HG03354 (cell line): ENCODE data around the gene DNAH7.

Source experiments
- ATAC-seq: cut with Tn5 transposase; IDR thresholded peaks from one replicate; pipeline ENCODE4 v1.9.1; 2021; ENCODE audit warnings: mild to moderate bottlenecking; ENCODE audit not compliant: unreplicated experiment, poor library complexity, severe bottlenecking

Gene DNAH7

GRCh38 chr2:195756218-195756942 is 312.3 kb downstream of the DNAH7 start:
- no peak for ATAC-seq

GRCh38 chr2:195741191-195741590 is 327.4 kb downstream of the DNAH7 start:
- ATAC-seq: no peak

- ATAC-seq: no peak
Observed at GRCh38 chr2:195737511-195738325, 330.9 kb downstream of the DNAH7 start.

- no peak for ATAC-seq
Observed at GRCh38 chr2:195735347-195735746, 333.3 kb downstream of the DNAH7 start.

- ATAC-seq: no peak
Observed at GRCh38 chr2:195734931-195735330, 333.7 kb downstream of the DNAH7 start.

- no peak for ATAC-seq
Observed at GRCh38 chr2:195734395-195734794, 334.2 kb downstream of the DNAH7 start.

- ATAC-seq: no peak
Observed at GRCh38 chr2:195733831-195734230, 334.8 kb downstream of the DNAH7 start.

- no peak for ATAC-seq
Observed at GRCh38 chr2:195732574-195732973, 336.1 kb downstream of the DNAH7 start.

- ATAC-seq: no peak
Observed at GRCh38 chr2:195730912-195731311, 337.7 kb downstream of the DNAH7 start.

GRCh38 chr2:195727106-195727505 is 341.5 kb downstream of the DNAH7 start:
- ATAC-seq: no peak

- no peak for ATAC-seq
Observed at GRCh38 chr2:195722075-195722474, 346.6 kb downstream of the DNAH7 start.

GRCh38 chr2:195721042-195721441 is 347.6 kb downstream of the DNAH7 start:
- no peak for ATAC-seq

- ATAC-seq: no peak
Observed at GRCh38 chr2:195716466-195716865, 352.2 kb downstream of the DNAH7 start.

GRCh38 chr2:195711478-195711877 is 357.2 kb downstream of the DNAH7 start:
- ATAC-seq: peak; percentile 86

GRCh38 chr2:195709901-195710806 is 358.5 kb downstream of the DNAH7 start:
- no peak for ATAC-seq

- no peak for ATAC-seq
Observed at GRCh38 chr2:195706161-195706900, 362.3 kb downstream of the DNAH7 start.

GRCh38 chr2:195700480-195700879 is 368.2 kb downstream of the DNAH7 start:
- no peak for ATAC-seq

GRCh38 chr2:195697681-195698220 is 370.9 kb downstream of the DNAH7 start:
- peak; percentile 64 for ATAC-seq

GRCh38 chr2:195696012-195696411 is 372.6 kb downstream of the DNAH7 start:
- no peak for ATAC-seq
